ENCODE results near the gene SMPD4.
"Not testable (repeated sequence)": the region's sequence is repeated elsewhere in the genome, so short reads cannot be mapped to it uniquely, and the experiment has no call there.

SMPD4 gene

GRCh38 chr2:130162968-130163367 lies 18.4 kb downstream of the SMPD4 start:
- Histone ChIP-seq H3K36me3 (ENCODE audit: insufficient read depth, low read depth, low read length) (peaks cover 63% of the 10 kb centered on the region), H3K9ac (ENCODE audit: low read depth, low read length) (no peak overlapping the region), H3K27me3 (ENCODE audit: insufficient read depth, low read length) (no peaks in the 10 kb centered on the region), H3K27ac (ENCODE audit: low read length) (no peak overlapping the region), H3K4me1 (ENCODE audit: insufficient read depth, low read length) (no peaks in the 10 kb centered on the region), H3K9me3 (ENCODE audit: insufficient read depth, low read depth, low read length) (no peaks in the 10 kb centered on the region), H3K4me3 (ENCODE audit: low read length) (no peak overlapping the region)

- not testable (repeated sequence) for H3K4me1 ChIP-seq (ENCODE audit: insufficient read depth, low read length); H3K9me3 ChIP-seq (ENCODE audit: insufficient read depth, low read depth, low read length); H3K27ac ChIP-seq (ENCODE audit: low read length); H3K4me3 ChIP-seq (ENCODE audit: low read length); H3K9ac ChIP-seq (ENCODE audit: low read depth, low read length); H3K27me3 ChIP-seq (ENCODE audit: insufficient read depth, low read length)
- H3K36me3 ChIP-seq (ENCODE audit: insufficient read depth, low read depth, low read length): peaks cover 58% of the 10 kb centered on the region
Measured at GRCh38 chr2:130162486-130162885, 18.9 kb downstream of the SMPD4 start.

- H3K9me3 ChIP-seq (ENCODE audit: insufficient read depth, low read depth, low read length); H3K9ac ChIP-seq (ENCODE audit: low read depth, low read length); H3K4me3 ChIP-seq (ENCODE audit: low read length); H3K4me1 ChIP-seq (ENCODE audit: insufficient read depth, low read length); H3K27ac ChIP-seq (ENCODE audit: low read length); H3K27me3 ChIP-seq (ENCODE audit: insufficient read depth, low read length): not testable (repeated sequence)
- peaks cover 44% of the 10 kb centered on the region for H3K36me3 ChIP-seq (ENCODE audit: insufficient read depth, low read depth, low read length)
Measured at GRCh38 chr2:130160838-130161705, 20.3 kb downstream of the SMPD4 start.

- H3K9me3 ChIP-seq (ENCODE audit: insufficient read depth, low read depth, low read length): no peaks in the 10 kb centered on the region
- no peak overlapping the region for H3K27ac ChIP-seq (ENCODE audit: low read length)
- no peaks in the 10 kb centered on the region for H3K27me3 ChIP-seq (ENCODE audit: insufficient read depth, low read length)
- H3K9ac ChIP-seq (ENCODE audit: low read depth, low read length): no peak overlapping the region
- peaks cover 44% of the 10 kb centered on the region for H3K36me3 ChIP-seq (ENCODE audit: insufficient read depth, low read depth, low read length)
- no peak overlapping the region for H3K4me3 ChIP-seq (ENCODE audit: low read length)
- H3K4me1 ChIP-seq (ENCODE audit: insufficient read depth, low read length): no peaks in the 10 kb centered on the region
Measured at GRCh38 chr2:130160131-130160530, 21.3 kb downstream of the SMPD4 start.

GRCh38 chr2:130159376-130159775 lies 22.0 kb downstream of the SMPD4 start:
- not testable (repeated sequence) for H3K4me1 ChIP-seq (ENCODE audit: insufficient read depth, low read length); H3K9me3 ChIP-seq (ENCODE audit: insufficient read depth, low read depth, low read length); H3K4me3 ChIP-seq (ENCODE audit: low read length); H3K9ac ChIP-seq (ENCODE audit: low read depth, low read length); H3K27ac ChIP-seq (ENCODE audit: low read length); H3K27me3 ChIP-seq (ENCODE audit: insufficient read depth, low read length)
- peaks cover 43% of the 10 kb centered on the region for H3K36me3 ChIP-seq (ENCODE audit: insufficient read depth, low read depth, low read length)

- no peaks in the 10 kb centered on the region for H3K27me3 ChIP-seq (ENCODE audit: insufficient read depth, low read length)
- H3K4me1 ChIP-seq (ENCODE audit: insufficient read depth, low read length): no peaks in the 10 kb centered on the region
- no peak overlapping the region for H3K4me3 ChIP-seq (ENCODE audit: low read length)
- H3K36me3 ChIP-seq (ENCODE audit: insufficient read depth, low read depth, low read length): peaks cover 41% of the 10 kb centered on the region
- H3K9me3 ChIP-seq (ENCODE audit: insufficient read depth, low read depth, low read length): no peaks in the 10 kb centered on the region
- no peak overlapping the region for H3K27ac ChIP-seq (ENCODE audit: low read length)
- H3K9ac ChIP-seq (ENCODE audit: low read depth, low read length): no peak overlapping the region
Measured at GRCh38 chr2:130158631-130159030, 22.8 kb downstream of the SMPD4 start.

- not testable (repeated sequence) for H3K9me3 ChIP-seq (ENCODE audit: insufficient read depth, low read depth, low read length); H3K9ac ChIP-seq (ENCODE audit: low read depth, low read length); H3K27ac ChIP-seq (ENCODE audit: low read length); H3K4me3 ChIP-seq (ENCODE audit: low read length); H3K4me1 ChIP-seq (ENCODE audit: insufficient read depth, low read length); H3K27me3 ChIP-seq (ENCODE audit: insufficient read depth, low read length)
- peaks cover 44% of the 10 kb centered on the region for H3K36me3 ChIP-seq (ENCODE audit: insufficient read depth, low read depth, low read length)
Measured at GRCh38 chr2:130157825-130158514, 23.4 kb downstream of the SMPD4 start.

- H3K27me3 ChIP-seq (ENCODE audit: insufficient read depth, low read length); H3K4me1 ChIP-seq (ENCODE audit: insufficient read depth, low read length); H3K4me3 ChIP-seq (ENCODE audit: low read length); H3K9ac ChIP-seq (ENCODE audit: low read depth, low read length); H3K27ac ChIP-seq (ENCODE audit: low read length); H3K9me3 ChIP-seq (ENCODE audit: insufficient read depth, low read depth, low read length): not testable (repeated sequence)
- H3K36me3 ChIP-seq (ENCODE audit: insufficient read depth, low read depth, low read length): peaks cover 46% of the 10 kb centered on the region
Measured at GRCh38 chr2:130157354-130157753, 24.0 kb downstream of the SMPD4 start.

GRCh38 chr2:130156624-130157004 lies 24.8 kb downstream of the SMPD4 start:
- H3K9me3 ChIP-seq (ENCODE audit: insufficient read depth, low read depth, low read length): no peaks in the 10 kb centered on the region
- no peak overlapping the region for H3K27ac ChIP-seq (ENCODE audit: low read length)
- H3K36me3 ChIP-seq (ENCODE audit: insufficient read depth, low read depth, low read length): peaks cover 52% of the 10 kb centered on the region
- no peaks in the 10 kb centered on the region for H3K4me1 ChIP-seq (ENCODE audit: insufficient read depth, low read length)
- H3K4me3 ChIP-seq (ENCODE audit: low read length): no peak overlapping the region
- H3K27me3 ChIP-seq (ENCODE audit: insufficient read depth, low read length): no peaks in the 10 kb centered on the region
- H3K9ac ChIP-seq (ENCODE audit: low read depth, low read length): no peak overlapping the region

- H3K9me3 ChIP-seq (ENCODE audit: insufficient read depth, low read depth, low read length); H3K27ac ChIP-seq (ENCODE audit: low read length); H3K27me3 ChIP-seq (ENCODE audit: insufficient read depth, low read length); H3K4me1 ChIP-seq (ENCODE audit: insufficient read depth, low read length); H3K4me3 ChIP-seq (ENCODE audit: low read length); H3K9ac ChIP-seq (ENCODE audit: low read depth, low read length): not testable (repeated sequence)
- H3K36me3 ChIP-seq (ENCODE audit: insufficient read depth, low read depth, low read length): peaks cover 52% of the 10 kb centered on the region
Measured at GRCh38 chr2:130155956-130156623, 25.3 kb downstream of the SMPD4 start.

- Histone ChIP-seq H3K27me3 (ENCODE audit: insufficient read depth, low read length) (no peaks in the 10 kb centered on the region), H3K9me3 (ENCODE audit: insufficient read depth, low read depth, low read length) (no peaks in the 10 kb centered on the region), H3K4me1 (ENCODE audit: insufficient read depth, low read length) (no peaks in the 10 kb centered on the region), H3K27ac (ENCODE audit: low read length) (no peak overlapping the region), H3K4me3 (ENCODE audit: low read length) (no peak overlapping the region), H3K36me3 (ENCODE audit: insufficient read depth, low read depth, low read length) (peaks cover 51% of the 10 kb centered on the region), H3K9ac (ENCODE audit: low read depth, low read length) (no peak overlapping the region)
Measured at GRCh38 chr2:130154773-130155765, 26.3 kb downstream of the SMPD4 start.

Data from iPS-20b (cell line).